Adrenal gland (tissue), 5 donors: Measurements from ENCODE around the gene SSC5D.

ENCODE experiments used
- CTCF ChIP-seq, 6 experiments: fragments of 450-650 bp in 4 of 6; fragments of 200-600 bp in 2 of 6; sonication (generic) in 1 of 6; IDR thresholded peaks; 1 replicate in 5 of 6; 2 replicates in 1 of 6; pipeline versions ENCODE4 v1.5.1 to v1.8.0; 2016 to 2021; ENCODE audit warnings: antibody characterized with exemption in 6 of 6, mild to moderate bottlenecking in 2 of 6, moderate library complexity in 1 of 6
- POLR2A ChIP-seq, 2 donors: fragments of 450-650 bp; IDR thresholded peaks; one replicate each; pipeline ENCODE4 v1.6.1; 2017; ENCODE audit warnings: antibody characterized with exemption in 2 of 2, mild to moderate bottlenecking in 2 of 2, moderate library complexity in 1 of 2
- donor health status: DM: no; HTN: no; CAD: no.

GRCh38 chr19:55498246-55498840, 10.1 kb downstream of the SSC5D start:
- TF ChIP-seq CTCF (IDR thresholded peaks at IDR 0.05) (no peak), POLR2A (IDR thresholded peaks at IDR 0.05) (no peak)
